Stimulated activated CD4-positive, alpha-beta T cell treated with anti-CD3 and anti-CD28 coated beads, Interleukin-15, amount 100 ng/mL, for 1 hour (primary cell): Measurements from ENCODE around the gene EPS8L3.
"Not testable (repeated sequence)": the region's sequence is repeated elsewhere in the genome, so short reads cannot be mapped to it uniquely, and the experiment has no call there.

Experiments used
- DNase-seq, 2 donors: peaks; one replicate each; pipeline ENCODE4 v3.0.0-alpha.2; 2020; ENCODE audit warnings: low read depth in 1 of 2, low spot score in 1 of 2

EPS8L3 gene

GRCh38 chr1:109763646-109764415 is at the start of gene EPS8L3:
EPS8L3 (minus strand) TSS chr1:109763923; CDS start chr1:109761749, 2,174 bp downstream.
- no peak for DNase-seq

GRCh38 chr1:109812691-109813393 is 49.1 kb upstream of the EPS8L3 start:
- no peak for DNase-seq

- DNase-seq: no peak
Measured at GRCh38 chr1:109808703-109809102, 45.0 kb upstream of the EPS8L3 start.

- no peak for DNase-seq
Measured at GRCh38 chr1:109807822-109808680, 44.3 kb upstream of the EPS8L3 start.

GRCh38 chr1:109807402-109807801 is 43.7 kb upstream of the EPS8L3 start:
- no peak for DNase-seq

GRCh38 chr1:109806733-109807400 is 43.1 kb upstream of the EPS8L3 start:
- DNase-seq: no peak

GRCh38 chr1:109805486-109806165 is 41.9 kb upstream of the EPS8L3 start:
- DNase-seq: no peak

GRCh38 chr1:109804660-109805059 is 40.9 kb upstream of the EPS8L3 start:
- DNase-seq: no peak

GRCh38 chr1:109803901-109804331 is 40.2 kb upstream of the EPS8L3 start:
- no peak for DNase-seq

GRCh38 chr1:109802901-109803561 is 39.3 kb upstream of the EPS8L3 start:
- DNase-seq: no peak

- DNase-seq: no peak
Measured at GRCh38 chr1:109802136-109802900, 38.6 kb upstream of the EPS8L3 start.

GRCh38 chr1:109801791-109802135 is 38.0 kb upstream of the EPS8L3 start:
- no peak for DNase-seq

GRCh38 chr1:109800291-109800690 is 36.6 kb upstream of the EPS8L3 start:
- no peak for DNase-seq

GRCh38 chr1:109799445-109799844 is 35.7 kb upstream of the EPS8L3 start:
- DNase-seq: no peak

GRCh38 chr1:109797303-109797595 is 33.5 kb upstream of the EPS8L3 start:
- not testable (repeated sequence) for DNase-seq

- DNase-seq: no peak
Measured at GRCh38 chr1:109796484-109797302, 33.0 kb upstream of the EPS8L3 start.

- no peak for DNase-seq
Measured at GRCh38 chr1:109794319-109795132, 30.8 kb upstream of the EPS8L3 start.
